ENCODE results near the gene SIMC1.
"Not testable (repeated sequence)": the region's sequence is repeated elsewhere in the genome, so short reads cannot be mapped to it uniquely, and the experiment has no call there.

- TF ChIP-seq, protein P1, sequence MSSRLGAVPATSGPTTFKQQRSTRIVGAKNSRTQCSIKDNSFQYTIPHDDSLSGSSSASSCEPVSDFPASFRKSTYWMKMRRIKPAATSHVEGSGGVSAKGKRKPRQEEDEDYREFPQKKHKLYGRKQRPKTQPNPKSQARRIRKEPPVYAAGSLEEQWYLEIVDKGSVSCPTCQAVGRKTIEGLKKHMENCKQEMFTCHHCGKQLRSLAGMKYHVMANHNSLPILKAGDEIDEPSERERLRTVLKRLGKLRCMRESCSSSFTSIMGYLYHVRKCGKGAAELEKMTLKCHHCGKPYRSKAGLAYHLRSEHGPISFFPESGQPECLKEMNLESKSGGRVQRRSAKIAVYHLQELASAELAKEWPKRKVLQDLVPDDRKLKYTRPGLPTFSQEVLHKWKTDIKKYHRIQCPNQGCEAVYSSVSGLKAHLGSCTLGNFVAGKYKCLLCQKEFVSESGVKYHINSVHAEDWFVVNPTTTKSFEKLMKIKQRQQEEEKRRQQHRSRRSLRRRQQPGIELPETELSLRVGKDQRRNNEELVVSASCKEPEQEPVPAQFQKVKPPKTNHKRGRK (CRISPR knock-in tag; IDR thresholded peaks at IDR 0.05; ENCODE audit: borderline replicate concordance) = not testable (repeated sequence)
- TF ChIP-seq CTCF (IDR thresholded peaks at IDR 0.05); STAT6 (CRISPR knock-in tag; conservative IDR thresholded peaks at IDR 0.05; ENCODE audit: low read depth); TP53 (CRISPR knock-in tag; IDR thresholded peaks at IDR 0.05); NR1H2 (CRISPR knock-in tag; IDR thresholded peaks at IDR 0.05); USF1 (CRISPR knock-in tag; IDR thresholded peaks at IDR 0.05); FOXP1 (CRISPR knock-in tag; IDR thresholded peaks at IDR 0.05; ENCODE audit: borderline replicate concordance): not testable (repeated sequence)
- TF ChIP-seq, protein P2, sequence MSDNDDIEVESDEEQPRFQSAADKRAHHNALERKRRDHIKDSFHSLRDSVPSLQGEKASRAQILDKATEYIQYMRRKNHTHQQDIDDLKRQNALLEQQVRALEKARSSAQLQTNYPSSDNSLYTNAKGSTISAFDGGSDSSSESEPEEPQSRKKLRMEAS (CRISPR knock-in tag; IDR thresholded peaks at IDR 0.05) = not testable (repeated sequence)
- TF ChIP-seq, protein P3, sequence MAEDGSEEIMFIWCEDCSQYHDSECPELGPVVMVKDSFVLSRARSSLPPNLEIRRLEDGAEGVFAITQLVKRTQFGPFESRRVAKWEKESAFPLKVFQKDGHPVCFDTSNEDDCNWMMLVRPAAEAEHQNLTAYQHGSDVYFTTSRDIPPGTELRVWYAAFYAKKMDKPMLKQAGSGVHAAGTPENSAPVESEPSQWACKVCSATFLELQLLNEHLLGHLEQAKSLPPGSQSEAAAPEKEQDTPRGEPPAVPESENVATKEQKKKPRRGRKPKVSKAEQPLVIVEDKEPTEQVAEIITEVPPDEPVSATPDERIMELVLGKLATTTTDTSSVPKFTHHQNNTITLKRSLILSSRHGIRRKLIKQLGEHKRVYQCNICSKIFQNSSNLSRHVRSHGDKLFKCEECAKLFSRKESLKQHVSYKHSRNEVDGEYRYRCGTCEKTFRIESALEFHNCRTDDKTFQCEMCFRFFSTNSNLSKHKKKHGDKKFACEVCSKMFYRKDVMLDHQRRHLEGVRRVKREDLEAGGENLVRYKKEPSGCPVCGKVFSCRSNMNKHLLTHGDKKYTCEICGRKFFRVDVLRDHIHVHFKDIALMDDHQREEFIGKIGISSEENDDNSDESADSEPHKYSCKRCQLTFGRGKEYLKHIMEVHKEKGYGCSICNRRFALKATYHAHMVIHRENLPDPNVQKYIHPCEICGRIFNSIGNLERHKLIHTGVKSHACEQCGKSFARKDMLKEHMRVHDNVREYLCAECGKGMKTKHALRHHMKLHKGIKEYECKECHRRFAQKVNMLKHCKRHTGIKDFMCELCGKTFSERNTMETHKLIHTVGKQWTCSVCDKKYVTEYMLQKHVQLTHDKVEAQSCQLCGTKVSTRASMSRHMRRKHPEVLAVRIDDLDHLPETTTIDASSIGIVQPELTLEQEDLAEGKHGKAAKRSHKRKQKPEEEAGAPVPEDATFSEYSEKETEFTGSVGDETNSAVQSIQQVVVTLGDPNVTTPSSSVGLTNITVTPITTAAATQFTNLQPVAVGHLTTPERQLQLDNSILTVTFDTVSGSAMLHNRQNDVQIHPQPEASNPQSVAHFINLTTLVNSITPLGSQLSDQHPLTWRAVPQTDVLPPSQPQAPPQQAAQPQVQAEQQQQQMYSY (CRISPR knock-in tag; IDR thresholded peaks at IDR 0.05) = not testable (repeated sequence)
Measured at GRCh38 chr5:176195487-176196207, 42.6 kb upstream of the SIMC1 start.
